Endothelial cell of umbilical vein (primary cell): Measurements from ENCODE around the gene HIVEP3.

ENCODE experiments used
- CTCF ChIP-seq, 2 donors: IDR thresholded peaks; 1 replicate in 1 of 2; 2 replicates in 1 of 2; pipeline ENCODE4 v1.5.1; 2011; ENCODE audit warnings: low read length in 2 of 2, mild to moderate bottlenecking in 2 of 2, moderate library complexity in 2 of 2, control low read depth in 1 of 2, inconsistent platforms in 1 of 2, low read depth in 1 of 2; ENCODE audit not compliant: insufficient read depth in 1 of 2; ENCODE audit errors: extremely low read depth in 1 of 2
- POLR2A ChIP-seq: IDR thresholded peaks from 2 replicates; pipeline ENCODE4 v1.6.1; 2012; ENCODE audit warnings: low read depth, mild to moderate bottlenecking, control low read depth, low read length

GRCh38 chr1:41609166-41609883 is 309.4 kb downstream of the HIVEP3 start:
- TF ChIP-seq POLR2A: no peak
- TF ChIP-seq CTCF (IDR thresholded peaks at IDR 0.05; ENCODE audit: extremely low read depth in 1 of 2, insufficient read depth in 1 of 2, low read depth in 1 of 2, low read length in 2 of 2): no peak
